Stimulated activated CD4-positive, alpha-beta T cell treated with anti-CD3 and anti-CD28 coated beads, Interleukin-2, amount 100 ng/mL, for 24 hours (primary cell): ENCODE data around the gene LDLR.

Experiments used
- DNase-seq, 2 donors: peaks; one replicate each; pipeline ENCODE4 v3.0.0-alpha.2; 2020

Gene LDLR

GRCh38 chr19:11089254-11090013 is at the start of gene LDLR:
TSS of gene LDLR (plus strand) at chr19:11089463. CDS start at chr19:11089549, 86 bp downstream.
- peak; percentile 76 to 77 for DNase-seq

- DNase-seq = no peak
These were observed 48.1 kb upstream of the LDLR start for GRCh38 chr19:11041194-11041593.

GRCh38 chr19:11041966-11042627 is 47.2 kb upstream of the LDLR start:
- DNase-seq = no peak

- no peak for DNase-seq
These were observed 44.8 kb upstream of the LDLR start for GRCh38 chr19:11044431-11044830.

GRCh38 chr19:11045536-11045935 is 43.7 kb upstream of the LDLR start:
- DNase-seq = no peak

- DNase-seq = no peak
These were observed 42.5 kb upstream of the LDLR start for GRCh38 chr19:11046605-11047354.

- DNase-seq = no peak
These were observed 41.4 kb upstream of the LDLR start for GRCh38 chr19:11047866-11048265.

GRCh38 chr19:11050323-11051114 is 38.7 kb upstream of the LDLR start:
- DNase-seq = no peak

- DNase-seq = no peak
These were observed 35.5 kb upstream of the LDLR start for GRCh38 chr19:11053817-11054195.

GRCh38 chr19:11054200-11054599 is 35.1 kb upstream of the LDLR start:
- DNase-seq = no peak

- DNase-seq = no peak
These were observed 34.6 kb upstream of the LDLR start for GRCh38 chr19:11054628-11055027.

- no peak for DNase-seq
These were observed 30.8 kb upstream of the LDLR start for GRCh38 chr19:11058246-11059030.

- DNase-seq = no peak
These were observed 29.5 kb upstream of the LDLR start for GRCh38 chr19:11059511-11060358.

- DNase-seq = no peak
These were observed 27.3 kb upstream of the LDLR start for GRCh38 chr19:11061952-11062351.

GRCh38 chr19:11063434-11063833 is 25.8 kb upstream of the LDLR start:
- no peak for DNase-seq

GRCh38 chr19:11064831-11065303 is 24.4 kb upstream of the LDLR start:
- DNase-seq = no peak

GRCh38 chr19:11066326-11066725 is 22.9 kb upstream of the LDLR start:
- no peak for DNase-seq

GRCh38 chr19:11067356-11068113 is 21.7 kb upstream of the LDLR start:
- no peak for DNase-seq

- no peak for DNase-seq
These were observed 19.7 kb upstream of the LDLR start for GRCh38 chr19:11069561-11069960.

- no peak for DNase-seq
These were observed 19.1 kb upstream of the LDLR start for GRCh38 chr19:11070123-11070522.
